ENCODE measurements around the gene GRHL1. TPM values are rescaled to one million over a fixed set of nuclear protein-coding genes. Genes with fewer than 3 reads are reported as not detected.

GRHL1 gene
- total and polyA plus RNA-seq, 2 of the 8 experiments (the other 6 are each of a cell fraction or from before 2014, with no cell fraction given): 1.3 to 3.6 TPM

- 75% methylated on average over 7 of the region's 7 CpGs; no CpG with 5 or more reads in 1 of the 2 experiments for WGBS, 2 experiments (ENCODE audit: extremely low coverage in 1 of 2, insufficient coverage in 1 of 2, insufficient read length in 1 of 2, insufficient replicate concordance in 2 of 2, low coverage in 1 of 2, low lambda C conversion rate in 2 of 2, missing lambda C conversion rate in 1 of 2)
- no peaks in the 10 kb centered on the region for H3K27me3 ChIP-seq (replicated peaks in 1 of 4; ENCODE audit: control insufficient read depth in 3 of 4, extremely low read depth in 1 of 4, insufficient read depth in 3 of 4, low read length in 3 of 4)
- H2AFZ ChIP-seq (ENCODE audit: low read length): peak overlapping the region; percentile 73; the same call in 1 of the 2 replicates
- peak overlapping the region; percentile 88; the same call in 1 of the 2 replicates for H2BK15ac ChIP-seq (ENCODE audit: low read length)
- no peak overlapping the region for H3K56ac ChIP-seq (replicated peaks; ENCODE audit: insufficient read length, low read depth, low read length)
- DNase-seq (ENCODE audit: low read depth in 1 of 2, low spot score in 2 of 2) (no peak), FAIRE-seq (no peak)
- 0 out of 2 replicates have a peak overlapping the region, but pooled peaks have one; percentile 12 for H2AK5ac ChIP-seq (ENCODE audit: low read depth, low read length)
- H3K79me1 ChIP-seq (ENCODE audit: low read depth, low read length): no peaks in the 10 kb centered on the region
- H4K5ac ChIP-seq (ENCODE audit: insufficient read length, low read depth, low read length): no peak overlapping the region
- TF ChIP-seq SAP30 (IDR thresholded peaks at IDR 0.05; ENCODE audit: insufficient read depth, insufficient replicate concordance, low read length): no peak
- TF ChIP-seq NRF1 (IDR thresholded peaks at IDR 0.05; ENCODE audit: low read depth, low read length): no peak
- no peak for TF ChIP-seq CREB1 (IDR thresholded peaks at IDR 0.05)
- TF ChIP-seq CTCF (IDR thresholded peaks at IDR 0.05; ENCODE audit: control extremely low read depth in 1 of 3, insufficient read depth in 1 of 3, low read depth in 1 of 3, low read length in 3 of 3): no peak
- TF ChIP-seq EGR1 (IDR thresholded peaks at IDR 0.05; ENCODE audit: borderline replicate concordance, low read depth, low read length): no peak
- TF ChIP-seq PHF8 (conservative IDR thresholded peaks at IDR 0.05; ENCODE audit: low read depth, low read length): no peak
- TF ChIP-seq GTF2F1 (IDR thresholded peaks at IDR 0.05; ENCODE audit: borderline replicate concordance, low read depth, low read length): no peak
- no peaks in the 10 kb centered on the region for H3K9me3 ChIP-seq (ENCODE audit: insufficient read depth in 2 of 2, low read depth in 1 of 2, low read length in 1 of 2)
- H2BK5ac ChIP-seq (ENCODE audit: low read depth, low read length): no peak overlapping the region
- POLR2A ChIA-PET (ENCODE audit: partially characterized antibody): interaction anchor here (1.6 to 1.8 kb wide), 3 partner anchors 10 to 13 kb away, joined by 4 to 7 read pairs (median 4); no protein-coding TSS in a partner anchor
- no peak overlapping the region for H3K4me3 ChIP-seq (ENCODE audit: extremely low read depth in 1 of 4, insufficient read depth in 2 of 4, low read depth in 3 of 4, low read length in 4 of 4)
- H3K18ac ChIP-seq (ENCODE audit: extremely low read depth, low read length): peak overlapping the region; percentile 28
- H3K14ac ChIP-seq (ENCODE audit: insufficient read length): no peak overlapping the region
- H3K36me3 ChIP-seq (ENCODE audit: control insufficient read depth in 2 of 4, insufficient read depth in 4 of 4, low read length in 3 of 4): no peaks in the 10 kb centered on the region
- H2BK120ac ChIP-seq (replicated peaks; ENCODE audit: low read depth, low read length): no peak overlapping the region
- H3K27ac ChIP-seq (ENCODE audit: low read depth, low read length): no peak overlapping the region
- no peak overlapping the region for H4K8ac ChIP-seq (ENCODE audit: extremely low read depth, insufficient read depth, low read length)
- H3K9ac ChIP-seq (replicated peaks in 1 of 4; ENCODE audit: extremely low read depth in 1 of 4, low read depth in 3 of 4, low read length in 3 of 4): no peak overlapping the region
- H3K4me2 ChIP-seq (ENCODE audit: insufficient read depth in 1 of 2, low read depth in 2 of 2, low read length in 2 of 2): no peak overlapping the region; a peak in 1 of 4 replicates
- H2BK20ac ChIP-seq (ENCODE audit: low read length): 0 out of 2 replicates have a peak overlapping the region, but pooled peaks have one; percentile 86
- no peaks in the 10 kb centered on the region for H3K23me2 ChIP-seq (ENCODE audit: low read depth, low read length)
- CTCF ChIA-PET (ENCODE audit: partially characterized antibody): interaction anchor here (0.6 to 7.5 kb wide), 13 partner anchors 10 to 216 kb away, joined by 3 to 46 read pairs (median 7); no protein-coding TSS in a partner anchor
- no peak overlapping the region for H3K23ac ChIP-seq (ENCODE audit: insufficient read length)
- H3K79me2 ChIP-seq (ENCODE audit: control insufficient read depth in 1 of 2, insufficient read depth in 2 of 2, low read length in 2 of 2): no peaks in the 10 kb centered on the region
- H3K4me1 ChIP-seq (replicated peaks in 1 of 4; ENCODE audit: control insufficient read depth in 3 of 4, insufficient read depth in 4 of 4, low read length in 3 of 4): peaks cover 0 to 17% (median 7%) of the 10 kb centered on the region in 4 experiments; a peak in 6 of 7 replicates
- no peak overlapping the region for H4K91ac ChIP-seq (replicated peaks; ENCODE audit: insufficient read length, low read length)
- H4K20me1 ChIP-seq (replicated peaks in 1 of 2; ENCODE audit: control insufficient read depth in 1 of 2, insufficient read depth in 2 of 2, low read length in 2 of 2): no peaks in the 10 kb centered on the region
- H3K4ac ChIP-seq (replicated peaks; ENCODE audit: insufficient read length, low read depth, low read length): no peak overlapping the region
- H2BK12ac ChIP-seq (ENCODE audit: low read depth, low read length): peak overlapping the region; percentile 81; the same call in 1 of the 2 replicates
These were observed 78.4 kb downstream of the GRHL1 start for GRCh38 chr2:10029875-10030223.

Measured in H1 (cell line).